ENCODE data around the gene CHSY1. TPM values are rescaled to one million over a fixed set of nuclear protein-coding genes. Genes with fewer than 3 reads are reported as not detected.

CHSY1 gene
- total RNA-seq, 6 experiments from 2014 or later: 29.2 to 44.2 (median 40.0) TPM

GRCh38 chr15:101159096-101159935 is 92.5 kb downstream of the CHSY1 start:
- Mint-ChIP-seq H3K27ac (no peak overlapping the region), H3K4me1 (ENCODE audit: low read depth) (peaks cover 12% of the 10 kb centered on the region), H3K9me3 (peaks cover 7% of the 10 kb centered on the region), H3K4me3 (no peak overlapping the region), H3K36me3 (ENCODE audit: low read depth) (peaks cover 7% of the 10 kb centered on the region), H3K27me3 (ENCODE audit: insufficient read depth) (peaks cover 2% of the 10 kb centered on the region)
- no peak for TF ChIP-seq CTCF (IDR thresholded peaks at IDR 0.05)
- no peak for DNase-seq

GRCh38 chr15:101158166-101159095 is 93.4 kb downstream of the CHSY1 start:
- Mint-ChIP-seq H3K4me3 (no peak overlapping the region), H3K27ac (no peak overlapping the region), H3K9me3 (no peaks in the 10 kb centered on the region; the same call in 1 of the 2 replicates), H3K36me3 (ENCODE audit: low read depth) (no peaks in the 10 kb centered on the region), H3K4me1 (ENCODE audit: low read depth) (peaks cover 12% of the 10 kb centered on the region), H3K27me3 (ENCODE audit: insufficient read depth) (peaks cover 2% of the 10 kb centered on the region)
- TF ChIP-seq CTCF (IDR thresholded peaks at IDR 0.05): no peak
- no peak for DNase-seq

GRCh38 chr15:101157721-101158120 is 94.1 kb downstream of the CHSY1 start:
- Mint-ChIP-seq H3K4me1 (ENCODE audit: low read depth) (peaks cover 12% of the 10 kb centered on the region), H3K27me3 (ENCODE audit: insufficient read depth) (peaks cover 2% of the 10 kb centered on the region), H3K27ac (no peak overlapping the region), H3K36me3 (ENCODE audit: low read depth) (no peaks in the 10 kb centered on the region), H3K4me3 (no peak overlapping the region), H3K9me3 (no peaks in the 10 kb centered on the region)
- TF ChIP-seq CTCF (IDR thresholded peaks at IDR 0.05): no peak
- DNase-seq: no peak

GRCh38 chr15:101156509-101157159 is 95.2 kb downstream of the CHSY1 start:
- peaks cover 12% of the 10 kb centered on the region for H3K4me1 Mint-ChIP-seq (ENCODE audit: low read depth)
- no peak for TF ChIP-seq CTCF (IDR thresholded peaks at IDR 0.05)
- H3K9me3 Mint-ChIP-seq: no peaks in the 10 kb centered on the region
- no peak overlapping the region for H3K4me3 Mint-ChIP-seq
- H3K27ac Mint-ChIP-seq: no peak overlapping the region
- H3K36me3 Mint-ChIP-seq (ENCODE audit: low read depth): no peaks in the 10 kb centered on the region
- no peak for DNase-seq
- peaks cover 2% of the 10 kb centered on the region for H3K27me3 Mint-ChIP-seq (ENCODE audit: insufficient read depth)

- no peak overlapping the region for H3K27ac Mint-ChIP-seq
- no peak for DNase-seq
- no peaks in the 10 kb centered on the region for H3K36me3 Mint-ChIP-seq (ENCODE audit: low read depth)
- no peaks in the 10 kb centered on the region for H3K9me3 Mint-ChIP-seq
- TF ChIP-seq CTCF (IDR thresholded peaks at IDR 0.05): no peak
- H3K4me3 Mint-ChIP-seq: no peak overlapping the region
- no peaks in the 10 kb centered on the region; the same call in 1 of the 2 replicates for H3K27me3 Mint-ChIP-seq (ENCODE audit: insufficient read depth)
- peaks cover 12% of the 10 kb centered on the region for H3K4me1 Mint-ChIP-seq (ENCODE audit: low read depth)
These were observed 95.8 kb downstream of the CHSY1 start for GRCh38 chr15:101156061-101156460.

Data from HFFc6 (cell line).